HCT116 (cell line): ENCODE measurements around the gene SEPTIN2. TPM values are rescaled to one million over a fixed set of nuclear protein-coding genes. Genes with fewer than 3 reads are reported as not detected.

Experiments used
- ATAC-seq: fragments of 200-7000 bp; cut with Tn5 transposase; 2 replicates; pipeline ENCODE4 v1.9.1; 2020; ENCODE audit warnings: mild to moderate bottlenecking, moderate library complexity
- BruUV-seq: library from RNA; stranded (reverse); fragments of 400-500 nt; replicated peaks from 2 replicates; lab custom pipeline; 2021; lab: Mats Ljungman, UMichigan
- CTCF ChIA-PET: fragments of 300-600 bp; sonication (Branson Sonifier 250); formaldehyde crosslinking; loops from one replicate; lab custom pipeline; 2021; ENCODE audit warnings: antibody characterized with exemption; lab: Charles Lee
- POLR2A ChIA-PET: fragments of 300-600, 350-600 bp; sonication (Branson Sonifier 250); formaldehyde crosslinking; loops from one replicate; lab custom pipeline; 2021; ENCODE audit warnings: antibody characterized with exemption; lab: Charles Lee
- RAD21 ChIA-PET, 2 experiments: fragments of 300-600 bp; sonication (Branson Sonifier 250); formaldehyde crosslinking; loops; one replicate each; lab custom pipeline; 2023; ENCODE audit warnings: low total read pairs in 2 of 2; ENCODE audit not compliant: uncharacterized antibody in 2 of 2, unreplicated experiment in 2 of 2, low non-redundant PET in 1 of 2; lab: Charles Lee
- DNase-seq: peaks from one replicate; pipeline ENCODE4 v3.0.0-alpha.2; 2010; ENCODE audit warnings: low read depth, low spot score
- H2AFZ ChIP-seq: fragments of 200-600 bp; shearing (Covaris generic), sonication (generic); 2 replicates; pipeline ENCODE4 v1.6.1; 2017; ENCODE audit warnings: low read depth, mixed run types, mixed read lengths, antibody characterized with exemption, low read length; ENCODE audit not compliant: poor library complexity, severe bottlenecking
- H3K27ac ChIP-seq: 2 replicates; pipeline ENCODE4 v1.5.1; 2012; ENCODE audit warnings: low read depth, low read length
- H3K27me3 ChIP-seq: fragments of 200-600 bp; sonication (generic); 2 replicates; pipeline ENCODE4 v1.6.1; 2016; ENCODE audit warnings: mixed run types, low read length, mixed read lengths; ENCODE audit not compliant: insufficient read depth
- H3K36me3 ChIP-seq, 2 experiments: fragments of 200-500 bp in 1 of 2; fragments of 200-600 bp in 1 of 2; sonication (Bioruptor generic) in 1 of 2; sonication (generic) in 1 of 2; 2 replicates each; pipeline versions ENCODE4 v1.5.1 to v1.6.1; 2014 to 2016; ENCODE audit warnings: low read length in 2 of 2, inconsistent platforms in 1 of 2, mixed read lengths in 1 of 2, mixed run types in 1 of 2; ENCODE audit not compliant: insufficient read depth in 2 of 2, control insufficient read depth in 1 of 2
- H3K4me1 ChIP-seq, 2 experiments: fragments of 200-600 bp in 1 of 2; sonication (generic) in 1 of 2; 2 replicates each; pipeline versions ENCODE4 v1.5.1 to v1.6.1; 2012 to 2017; ENCODE audit warnings: low read length in 2 of 2, inconsistent platforms in 1 of 2, mild to moderate bottlenecking in 1 of 2, mixed read lengths in 1 of 2, mixed run types in 1 of 2, moderate library complexity in 1 of 2; ENCODE audit not compliant: insufficient read depth in 2 of 2, control insufficient read depth in 1 of 2
- H3K4me2 ChIP-seq: fragments of 200-600 bp; sonication (generic); 2 replicates; pipeline ENCODE4 v1.6.1; 2017; ENCODE audit warnings: mixed run types, low read length, mixed read lengths
- H3K4me3 ChIP-seq, 2 experiments: fragments of 200-600 bp in 1 of 2; sonication (generic) in 1 of 2; replicated peaks in 1 of 2; 2 replicates each; pipeline ENCODE4 v1.5.1; 2011 to 2016; ENCODE audit warnings: low read length in 2 of 2, control low read depth in 1 of 2, low read depth in 1 of 2, mild to moderate bottlenecking in 1 of 2, mixed read lengths in 1 of 2, mixed run types in 1 of 2
- H3K79me2 ChIP-seq: fragments of 200-600 bp; sonication (generic); 2 replicates; pipeline ENCODE4 v1.6.1; 2017; ENCODE audit warnings: mild to moderate bottlenecking, mixed run types, low read length, moderate library complexity, mixed read lengths; ENCODE audit not compliant: insufficient read depth
- H3K9ac ChIP-seq: fragments of 200-600 bp; sonication (generic); 2 replicates; pipeline ENCODE4 v1.6.1; 2016; ENCODE audit warnings: low read length, mixed read lengths
- H3K9me2 ChIP-seq: fragments of 200-600 bp; sonication (generic), shearing (Covaris generic); 2 replicates; pipeline ENCODE4 v1.6.1; 2017; ENCODE audit warnings: mixed run types, mild to moderate bottlenecking, moderate library complexity; ENCODE audit not compliant: insufficient read depth
- H3K9me3 ChIP-seq, 2 experiments: fragments of 200-500 bp in 1 of 2; fragments of 200-600 bp in 1 of 2; sonication (Bioruptor generic) in 1 of 2; sonication (generic) in 1 of 2; 2 replicates each; pipeline ENCODE4 v1.6.1; 2014 to 2017; ENCODE audit warnings: low read length in 2 of 2, mixed read lengths in 2 of 2, inconsistent platforms in 1 of 2, low read depth in 1 of 2, mild to moderate bottlenecking in 1 of 2, mixed run types in 1 of 2, moderate library complexity in 1 of 2; ENCODE audit not compliant: control insufficient read depth in 1 of 2, insufficient read depth in 1 of 2
- H4K20me1 ChIP-seq: fragments of 200-600 bp; sonication (generic), shearing (Covaris generic); 2 replicates; pipeline ENCODE4 v1.6.1; 2017; ENCODE audit warnings: mixed run types, mild to moderate bottlenecking, moderate library complexity; ENCODE audit not compliant: insufficient read depth
- ATF3 ChIP-seq: IDR thresholded peaks from 2 replicates; pipeline ENCODE4 v1.6.1; 2012
- CBX3 ChIP-seq: IDR thresholded peaks from 2 replicates; pipeline ENCODE4 v1.6.1; 2012; ENCODE audit warnings: low read depth
- CEBPB ChIP-seq: IDR thresholded peaks from 2 replicates; pipeline ENCODE4 v1.6.1; 2012; ENCODE audit warnings: low read depth
- CTCF ChIP-seq, 3 experiments: fragments of 200-600 bp in 1 of 3; sonication (generic) in 1 of 3; IDR thresholded peaks in 2 of 3; conservative IDR thresholded peaks in 1 of 3; 2 replicates each; pipeline ENCODE4 v1.5.1; 2012 to 2017; ENCODE audit warnings: low read depth in 2 of 3, low read length in 2 of 3, antibody characterized with exemption in 1 of 3, borderline replicate concordance in 1 of 3, control low read depth in 1 of 3, mild to moderate bottlenecking in 1 of 3, mixed read lengths in 1 of 3, mixed run types in 1 of 3, moderate library complexity in 1 of 3; ENCODE audit not compliant: insufficient read depth in 1 of 3
- ELF1 ChIP-seq: IDR thresholded peaks from 2 replicates; pipeline ENCODE4 v1.6.1; 2012; ENCODE audit warnings: low read depth, borderline replicate concordance
- EZH2 ChIP-seq: fragments of 200-600 bp; sonication (generic); IDR thresholded peaks from 2 replicates; pipeline ENCODE4 v1.6.1; 2017; ENCODE audit warnings: antibody characterized with exemption, mixed run types
- EZH2phosphoT487 ChIP-seq: fragments of 200-600 bp; IDR thresholded peaks from 2 replicates; pipeline ENCODE4 v1.6.1; 2018; ENCODE audit warnings: antibody characterized with exemption, borderline replicate concordance
- MAX ChIP-seq: IDR thresholded peaks from 2 replicates; pipeline ENCODE4 v1.6.1; 2012
- POLR2A ChIP-seq: IDR thresholded peaks from 2 replicates; pipeline ENCODE4 v1.7.0; 2011; ENCODE audit warnings: borderline replicate concordance; ENCODE audit not compliant: insufficient read depth, insufficient read length; ENCODE audit errors: extremely low read depth
- POLR2AphosphoS5 ChIP-seq: IDR thresholded peaks from 2 replicates; pipeline ENCODE4 v1.6.1; 2011; ENCODE audit warnings: mild to moderate bottlenecking, low read depth, low read length, moderate library complexity
- RAD21 ChIP-seq: IDR thresholded peaks from 2 replicates; pipeline ENCODE4 v1.6.1; 2012; ENCODE audit warnings: low read depth, mild to moderate bottlenecking
- REST ChIP-seq: IDR thresholded peaks from 2 replicates; pipeline ENCODE4 v1.6.1; 2012; ENCODE audit warnings: low read depth
- SIN3A ChIP-seq: IDR thresholded peaks from 2 replicates; pipeline ENCODE4 v1.6.1; 2012; ENCODE audit warnings: low read depth
- SP1 ChIP-seq: IDR thresholded peaks from 2 replicates; pipeline ENCODE4 v1.6.1; 2012; ENCODE audit warnings: low read depth
- SRF ChIP-seq: IDR thresholded peaks from 2 replicates; pipeline ENCODE4 v1.6.1; 2012; ENCODE audit warnings: low read depth
- YY1 ChIP-seq: IDR thresholded peaks from 2 replicates; pipeline ENCODE4 v1.6.1; 2011; ENCODE audit warnings: low read length, low read depth, moderate library complexity, mild to moderate bottlenecking; ENCODE audit not compliant: insufficient replicate concordance; ENCODE audit errors: extremely low read depth
- ZFX ChIP-seq: fragments of 450-650 bp; IDR thresholded peaks from 2 replicates; pipeline ENCODE4 v1.6.1; 2017
- ZNF274 ChIP-seq: fragments of 200-500 bp; sonication (Bioruptor generic); IDR thresholded peaks from 2 replicates; pipeline ENCODE4 v1.6.1; 2014; ENCODE audit warnings: mild to moderate bottlenecking, low read depth, low read length, inconsistent platforms
- intact Hi-C: fragments of 100-400 bp; cut with micrococcal nuclease; formaldehyde crosslinking; loops from 2 replicates; pipeline ENCODE4 v1.10.0; 2022
- total RNA-seq: library from RNA; stranded (reverse); gene quantifications from one replicate; pipeline ENCODE4 v1.2.1, GENCODE V29; 2021; ENCODE audit not compliant: unreplicated experiment

The SEPTIN2 gene
- total RNA-seq, 1 experiment from 2014 or later: 317 TPM

- intact Hi-C loops: no loop called here
- peaks cover 95% of the 10 kb centered on the region for H3K79me2 ChIP-seq
- ChIA-PET POLR2A (no interaction called here), RAD21 (no interaction called here), CTCF (no interaction called here)
- H3K4me2 ChIP-seq: no peak overlapping the region
- H2AFZ ChIP-seq: no peak overlapping the region
- H3K9ac ChIP-seq: no peak overlapping the region
- peaks cover 9 to 20% of the 10 kb centered on the region in 2 experiments; a peak in 3 of 4 replicates for H3K4me1 ChIP-seq
- H4K20me1 ChIP-seq: peaks cover 41% of the 10 kb centered on the region
- TF ChIP-seq SRF: no peak
- no peak for TF ChIP-seq CTCF (IDR thresholded peaks at IDR 0.05 in 2 of 3, conservative IDR thresholded peaks at IDR 0.05 in 1 of 3; ENCODE audit: borderline replicate concordance in 1 of 3, insufficient read depth in 1 of 3, low read depth in 2 of 3, low read length in 2 of 3)
- TF ChIP-seq RAD21: no peak
- no peak for TF ChIP-seq EZH2phosphoT487
- TF ChIP-seq SIN3A: no peak
- TF ChIP-seq MAX: no peak
- TF ChIP-seq ZFX: no peak
- no peak for TF ChIP-seq POLR2A
- no peak for TF ChIP-seq SP1
- no peak for TF ChIP-seq ELF1
- no peak for TF ChIP-seq ATF3
- TF ChIP-seq CBX3: no peak
- no peak for TF ChIP-seq EZH2
- no peak for TF ChIP-seq CEBPB
- TF ChIP-seq REST: no peak
- no peak for TF ChIP-seq ZNF274
- no peak for TF ChIP-seq YY1
- no peak for TF ChIP-seq POLR2AphosphoS5
- no TSS peak for BruUV-seq
- no peak overlapping the region for H3K4me3 ChIP-seq
- no peak overlapping the region for H3K27ac ChIP-seq
- no peaks in the 10 kb centered on the region for H3K9me3 ChIP-seq
- H3K9me2 ChIP-seq: no peaks in the 10 kb centered on the region
- ATAC-seq (no peak), DNase-seq (no peak)
- no peaks in the 10 kb centered on the region for H3K27me3 ChIP-seq
- peaks cover 2 to 27% of the 10 kb centered on the region in 2 experiments; a peak in 3 of 4 replicates for H3K36me3 ChIP-seq
Observed at GRCh38 chr2:241320394-241320793, 4.7 kb downstream of the SEPTIN2 start.
